HG03064 (cell line): ENCODE results near the gene KATNAL1.
"Not testable (repeated sequence)": the region's sequence is repeated elsewhere in the genome, so short reads cannot be mapped to it uniquely, and the experiment has no call there.

Source experiments
- ATAC-seq: cut with Tn5 transposase; IDR thresholded peaks from one replicate; pipeline ENCODE4 v1.9.1; 2021; ENCODE audit warnings: low read depth; ENCODE audit not compliant: unreplicated experiment

The KATNAL1 gene

DNA sequence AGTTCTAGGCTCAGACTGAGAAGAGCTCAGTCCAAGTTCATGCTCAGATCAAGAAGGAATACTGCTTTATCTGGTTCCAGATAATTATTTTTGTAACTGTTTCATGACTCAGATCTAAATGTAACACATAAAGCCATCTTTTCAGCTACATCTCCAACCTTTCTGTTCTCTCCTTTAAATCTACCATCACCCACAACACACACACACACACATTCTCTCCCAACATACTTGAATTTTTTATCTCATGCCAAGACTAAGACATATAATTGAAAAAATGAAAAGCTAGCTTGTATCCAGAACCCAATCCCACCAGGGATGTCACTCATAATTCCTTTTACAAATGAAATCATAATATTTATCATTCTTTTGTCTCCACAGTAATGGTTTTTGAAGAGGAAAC is 7.6 kb downstream of the KATNAL1 start:
- no peak for ATAC-seq

DNA sequence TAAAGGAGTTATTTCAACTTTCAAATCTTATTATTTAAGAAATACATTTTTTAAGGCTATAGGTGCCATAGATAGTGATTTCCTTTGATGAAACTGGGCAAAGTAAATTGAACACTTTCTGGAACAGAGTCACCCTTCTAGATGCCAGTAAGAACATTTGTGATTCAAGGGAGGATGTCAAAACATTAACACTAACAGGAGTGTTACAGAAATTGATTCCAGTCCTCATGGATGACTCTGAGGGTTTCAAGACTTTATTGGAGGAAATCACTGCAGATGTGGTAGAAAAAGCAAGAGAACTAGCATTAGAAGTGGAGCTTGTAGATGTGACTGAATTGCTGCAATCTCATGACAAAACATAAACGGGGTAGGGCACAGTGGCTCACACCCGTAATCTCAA is 12.2 kb downstream of the KATNAL1 start:
- ATAC-seq: no peak

DNA sequence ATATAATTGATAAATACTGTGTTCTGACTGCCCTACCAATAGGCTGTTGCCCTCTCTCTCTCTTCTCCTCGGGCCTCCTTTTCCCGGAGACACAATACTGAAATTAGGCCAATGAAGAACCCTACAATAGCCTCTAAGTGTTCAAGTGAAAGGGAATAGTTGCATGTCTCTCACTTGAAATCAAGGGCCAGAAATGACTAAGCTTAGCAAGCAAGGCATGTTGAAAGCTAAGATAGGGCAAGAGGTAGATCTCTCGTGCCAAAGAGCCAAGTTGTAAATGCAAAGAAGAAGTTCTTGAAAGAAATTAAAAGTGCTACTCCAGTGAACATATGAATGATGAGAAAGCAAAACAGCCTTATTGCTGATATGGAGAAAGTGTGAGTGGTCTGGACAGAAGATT is 13.3 kb downstream of the KATNAL1 start:
- ATAC-seq: no peak

DNA sequence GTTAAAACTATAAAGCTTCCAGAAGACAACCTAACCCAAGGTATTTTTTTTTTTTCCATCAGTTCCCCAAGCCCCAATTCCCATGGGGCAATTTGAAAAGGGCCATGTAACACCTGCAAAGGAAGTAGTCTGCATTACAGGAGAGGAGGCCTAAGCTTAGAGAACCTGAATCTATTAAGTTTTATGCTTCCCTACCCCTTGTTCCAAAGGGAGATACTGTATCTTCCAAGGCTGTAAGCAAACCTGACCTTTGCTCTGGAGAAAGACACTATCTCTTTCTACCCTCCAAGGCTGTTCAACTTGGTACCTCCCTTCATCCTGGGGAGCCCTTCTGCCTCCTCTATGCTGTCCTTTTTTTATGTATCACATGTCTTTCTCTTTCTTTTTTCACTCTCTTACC is 15.0 kb downstream of the KATNAL1 start:
- ATAC-seq: no peak

DNA sequence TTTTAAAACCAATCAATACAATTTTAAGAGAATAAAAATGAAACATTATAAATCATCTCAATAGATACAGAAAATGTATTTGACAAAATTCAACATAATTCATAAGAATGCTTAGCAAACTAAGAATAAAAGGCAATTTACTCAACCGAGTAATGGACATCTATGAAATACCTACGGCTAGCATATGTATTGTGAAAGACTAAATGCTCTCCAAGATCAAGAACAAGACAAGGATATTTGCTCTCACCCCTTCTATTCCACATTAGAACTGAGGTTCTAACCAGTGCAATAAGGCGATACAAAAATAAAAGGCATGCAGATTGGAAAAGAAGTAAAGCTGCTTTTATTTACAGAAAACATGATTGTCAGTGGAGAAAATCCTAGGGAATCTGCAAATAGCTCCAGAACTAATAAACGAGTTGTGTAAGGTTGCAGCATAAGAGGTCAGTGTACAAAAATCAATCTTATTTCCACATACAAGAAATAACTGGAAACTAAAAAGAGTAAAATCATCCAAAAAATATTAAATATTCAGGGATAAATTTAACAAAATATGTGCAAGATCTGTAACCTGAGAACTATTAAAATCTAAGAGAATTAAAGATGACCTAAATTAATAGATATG is 16.4 kb downstream of the KATNAL1 start:
- ATAC-seq: no peak

DNA sequence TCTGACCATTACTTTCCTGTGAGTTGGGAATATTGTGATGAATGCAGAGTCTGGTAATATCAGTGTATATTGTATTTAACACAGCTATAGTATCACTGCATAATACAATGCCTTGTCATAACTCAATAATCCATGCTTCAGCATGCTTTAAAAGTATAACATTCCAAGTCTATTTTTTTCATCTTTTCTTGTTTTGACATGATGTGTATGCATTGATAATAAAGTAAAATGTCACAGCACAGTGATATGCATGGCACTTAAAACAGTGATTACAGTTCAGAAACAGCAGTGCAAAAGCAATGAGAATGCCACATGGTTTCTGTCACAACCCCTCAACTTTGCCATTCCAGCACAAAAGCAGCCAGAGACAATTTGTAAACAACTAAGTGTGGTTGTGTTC is 17.8 kb downstream of the KATNAL1 start:
- no peak for ATAC-seq

DNA sequence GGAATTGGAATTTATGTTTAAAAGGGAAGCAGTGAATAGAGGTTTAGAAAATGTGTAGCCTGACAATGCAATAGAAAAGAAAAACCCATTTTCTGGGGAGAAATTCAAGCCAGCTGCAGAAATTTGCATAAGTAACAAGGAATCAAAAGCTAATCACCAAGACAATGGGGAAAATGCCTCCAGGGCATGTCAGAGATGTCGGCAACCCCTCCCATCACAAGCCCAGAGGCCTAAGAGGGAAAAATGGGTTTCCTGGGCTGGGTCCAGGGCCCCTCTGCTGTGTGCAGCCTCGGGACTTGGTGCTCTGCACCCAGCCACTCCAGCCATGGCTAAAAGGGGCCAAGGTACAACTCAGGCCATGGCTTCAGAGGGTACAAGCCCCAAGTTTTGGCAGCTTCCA is 21.3 kb downstream of the KATNAL1 start:
- ATAC-seq: not testable (repeated sequence)

DNA sequence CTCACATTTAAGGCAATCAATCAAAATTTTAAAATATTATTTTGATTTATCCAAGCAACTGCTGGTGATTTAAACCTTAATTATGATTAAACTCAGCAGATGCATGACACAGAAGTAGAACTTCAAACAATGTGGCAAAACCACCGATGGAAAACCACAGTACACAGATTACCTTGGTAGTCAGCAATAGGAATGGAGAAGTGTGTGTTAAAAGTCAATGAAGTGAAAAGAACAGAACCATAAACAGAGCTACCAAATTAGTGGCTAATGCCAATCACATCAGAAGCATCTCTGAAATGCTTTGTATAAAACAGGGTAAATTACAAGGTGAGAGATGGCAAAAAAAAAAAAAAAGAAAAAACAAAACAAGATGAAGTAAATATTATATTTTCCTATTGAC is 31.2 kb downstream of the KATNAL1 start:
- ATAC-seq: no peak

DNA sequence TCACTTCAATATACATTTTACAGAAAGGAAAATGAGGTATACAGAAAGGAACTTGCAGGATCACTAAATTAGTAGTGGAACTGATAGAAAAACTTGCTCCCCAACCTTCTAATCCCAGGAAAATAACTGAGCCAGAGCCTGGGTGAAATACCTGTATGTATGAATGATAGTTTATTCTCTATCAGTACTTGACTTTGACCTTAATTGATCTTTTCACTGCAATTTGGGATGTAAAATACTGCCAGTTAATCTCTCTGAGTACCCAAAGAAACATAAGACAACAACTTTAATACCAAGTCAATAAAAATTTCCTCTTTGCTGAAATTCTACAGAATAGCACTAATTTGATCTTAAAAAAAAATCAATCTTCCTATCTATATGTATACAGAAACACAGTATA is 33.3 kb downstream of the KATNAL1 start:
- no peak for ATAC-seq

DNA sequence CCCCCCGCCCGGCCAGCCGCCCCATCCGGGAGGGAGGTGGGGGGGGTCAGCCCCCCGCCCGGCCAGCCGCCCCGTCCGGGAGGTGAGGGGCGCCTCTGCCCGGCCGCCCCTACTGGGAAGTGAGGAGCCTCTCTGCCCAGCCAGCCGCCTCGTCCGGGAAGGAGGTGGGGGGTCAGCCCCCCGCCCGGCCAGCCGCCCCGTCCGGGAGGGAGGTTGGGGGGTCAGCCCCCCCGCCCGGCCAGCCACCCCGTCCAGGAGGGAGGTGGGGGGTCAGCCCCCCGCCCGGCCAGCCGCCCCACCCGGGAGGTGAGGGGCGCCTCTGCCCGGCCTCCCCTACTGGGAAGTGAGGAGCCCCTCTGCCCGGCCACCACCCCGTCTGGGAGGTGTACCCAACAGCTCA is 37.3 kb downstream of the KATNAL1 start:
- not testable (repeated sequence) for ATAC-seq

DNA sequence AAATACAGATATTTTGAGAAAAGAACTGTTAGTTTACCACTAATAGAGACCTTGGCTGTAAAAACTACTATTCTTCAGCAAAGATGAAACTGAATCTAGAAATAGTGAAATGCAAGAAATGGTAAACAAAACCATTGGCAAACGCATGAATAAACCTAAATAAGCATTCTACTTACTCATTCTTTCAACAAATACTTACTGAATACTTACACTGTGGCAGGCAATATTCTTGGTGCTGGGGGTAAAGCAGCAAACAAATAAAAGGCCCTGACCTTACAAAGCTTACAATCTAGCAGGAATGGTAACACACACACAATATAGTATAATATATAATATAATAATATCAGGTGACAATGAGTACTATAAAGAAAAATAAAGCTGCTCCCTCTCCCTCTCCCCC is 38.7 kb downstream of the KATNAL1 start:
- ATAC-seq: no peak

DNA sequence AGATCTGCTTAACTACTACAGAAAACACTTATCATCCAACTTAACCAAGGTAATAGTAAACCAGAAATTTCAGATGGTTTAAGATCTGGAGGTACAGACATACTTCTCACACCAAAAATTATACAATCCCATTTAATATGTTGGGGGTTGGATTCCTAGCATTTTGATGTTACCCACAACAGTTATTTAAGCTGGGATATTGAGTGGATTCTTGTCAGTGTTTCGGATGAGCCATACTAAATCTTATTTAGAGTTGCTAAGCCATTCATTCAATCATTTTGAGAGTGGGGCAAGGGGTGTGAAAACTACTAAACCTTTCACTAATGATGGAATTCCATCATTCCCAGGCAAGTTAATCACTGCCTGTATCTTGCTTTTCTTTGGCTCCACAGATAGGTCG is 40.6 kb downstream of the KATNAL1 start:
- ATAC-seq: no peak

DNA sequence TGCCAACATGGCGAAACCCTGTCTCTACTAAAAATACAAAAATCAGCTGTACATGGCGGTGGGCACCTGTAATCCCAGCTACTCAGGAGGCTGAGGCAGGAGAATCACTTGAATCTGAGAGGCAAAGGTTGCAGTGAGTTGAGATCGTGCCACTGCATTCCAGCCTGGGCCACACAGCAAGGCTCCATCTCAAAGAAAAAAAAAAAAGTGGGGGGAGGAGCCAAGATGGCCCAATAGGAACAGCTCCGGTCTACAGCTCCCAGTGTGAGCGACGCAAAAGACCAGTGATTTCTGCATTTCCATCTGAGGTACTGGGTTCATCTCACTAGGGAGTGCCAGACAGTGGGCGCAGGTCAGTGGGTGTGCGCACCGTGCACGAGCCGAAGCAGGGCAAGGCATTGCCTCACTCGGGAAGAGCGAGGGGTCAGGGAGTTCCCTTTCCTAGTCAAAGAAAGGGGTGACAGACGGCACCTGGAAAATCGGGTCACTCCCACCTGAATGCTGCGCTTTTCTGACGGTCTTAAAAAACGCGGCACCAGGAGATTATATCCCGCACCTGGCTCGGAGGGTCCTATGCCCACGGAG is 48.1 kb downstream of the KATNAL1 start:
- ATAC-seq: not testable (repeated sequence)

DNA sequence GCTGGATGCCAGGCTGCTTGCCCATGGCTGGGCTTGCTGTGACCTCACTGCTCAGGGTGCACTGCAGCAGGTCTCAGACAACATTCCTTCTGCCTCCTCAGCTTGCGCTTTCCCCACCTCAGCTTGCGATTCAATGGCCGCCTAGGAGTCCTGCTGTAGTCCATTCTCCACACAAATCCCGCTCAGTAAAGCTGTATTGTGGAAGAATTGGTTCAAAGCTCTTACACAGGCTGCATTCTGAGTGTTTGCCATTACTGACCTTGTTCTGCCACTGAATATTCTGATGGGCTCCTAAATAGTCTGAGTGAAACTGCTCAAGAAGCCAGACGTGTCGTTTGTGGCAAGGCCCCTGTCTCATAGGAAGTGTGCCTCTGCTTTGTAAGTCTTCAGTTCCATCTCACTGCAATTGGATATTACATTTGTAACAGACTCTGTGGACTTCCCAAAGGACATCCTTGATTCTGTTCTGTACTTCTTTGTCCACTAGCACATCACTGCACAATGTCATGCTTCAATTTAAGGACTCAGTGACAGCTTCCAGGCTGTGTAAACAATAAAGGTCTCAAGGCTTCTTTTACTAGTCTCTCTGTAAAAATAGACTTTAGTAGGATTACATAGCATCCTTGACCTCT is 49.8 kb downstream of the KATNAL1 start:
- ATAC-seq: no peak

DNA sequence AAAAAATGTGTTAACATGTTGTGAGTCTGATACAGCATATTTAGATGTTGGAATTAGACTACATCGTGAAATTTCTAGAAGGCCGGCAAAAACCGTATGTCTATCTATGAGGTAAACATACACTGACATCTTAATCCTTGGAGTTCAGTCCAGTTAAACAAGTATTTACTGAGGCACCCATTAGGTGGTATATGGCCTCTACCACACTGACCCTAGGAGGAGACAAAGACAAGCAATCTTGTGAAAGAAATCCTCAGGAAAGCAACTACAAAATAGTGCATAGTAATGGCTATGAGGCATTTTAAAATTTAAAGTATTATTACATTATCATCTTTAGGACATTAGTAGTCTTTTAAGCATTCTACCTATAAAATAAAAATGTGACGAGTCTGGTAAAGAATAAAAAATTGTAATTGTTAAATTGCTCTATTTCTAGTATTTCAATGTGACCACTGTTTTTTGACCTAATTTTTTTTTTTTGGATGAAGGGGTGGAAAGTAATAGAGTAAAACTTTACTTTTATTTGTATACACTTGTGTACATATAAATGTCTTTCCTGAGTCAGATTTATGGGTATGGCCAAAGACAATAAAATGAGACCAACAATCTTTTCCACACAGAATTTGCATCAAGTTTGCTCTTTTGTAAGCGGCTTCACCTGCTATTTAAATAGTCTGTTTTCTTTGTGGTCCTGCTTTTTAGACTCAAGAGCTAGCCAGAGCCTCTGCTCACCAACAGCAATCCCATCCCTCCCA is 50.5 kb downstream of the KATNAL1 start:
- no peak for ATAC-seq

DNA sequence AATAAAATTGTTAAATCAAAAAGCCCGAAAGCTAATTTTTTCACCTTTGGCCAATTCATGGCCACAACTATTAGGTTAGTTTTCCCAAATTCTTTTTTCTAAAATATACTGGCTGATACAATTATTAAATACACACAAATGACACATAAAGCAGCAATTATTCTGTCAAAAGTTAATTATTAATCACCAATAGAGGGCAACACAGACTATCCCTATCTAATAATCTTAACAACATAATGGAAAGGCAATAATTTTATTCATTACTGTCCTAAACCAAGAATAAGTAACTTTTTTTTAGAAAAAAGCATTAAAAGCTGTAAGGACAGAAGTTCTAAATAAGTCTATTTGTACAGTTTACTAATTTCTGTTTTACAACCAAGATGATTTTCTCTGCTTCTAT is 51.7 kb downstream of the KATNAL1 start:
- ATAC-seq: no peak

DNA sequence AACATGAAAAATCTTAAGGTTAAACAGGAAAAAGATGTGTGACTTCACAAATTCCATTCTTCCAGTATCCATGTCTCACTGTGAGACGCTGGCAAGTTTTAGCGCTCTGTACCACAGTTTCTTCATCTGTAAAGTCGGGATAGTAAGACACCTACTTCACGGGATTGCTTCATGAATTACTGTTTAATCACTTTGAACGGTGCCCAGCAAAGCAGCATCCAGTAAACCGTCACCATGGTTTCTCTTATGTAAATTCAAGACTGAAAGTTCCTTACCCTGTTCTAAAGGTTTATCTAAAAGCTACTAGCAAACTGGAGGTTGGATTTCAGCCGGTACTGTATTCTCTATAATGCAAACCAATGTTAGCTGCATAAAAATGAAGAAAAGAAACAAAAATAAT is 53.5 kb downstream of the KATNAL1 start:
- no peak for ATAC-seq

DNA sequence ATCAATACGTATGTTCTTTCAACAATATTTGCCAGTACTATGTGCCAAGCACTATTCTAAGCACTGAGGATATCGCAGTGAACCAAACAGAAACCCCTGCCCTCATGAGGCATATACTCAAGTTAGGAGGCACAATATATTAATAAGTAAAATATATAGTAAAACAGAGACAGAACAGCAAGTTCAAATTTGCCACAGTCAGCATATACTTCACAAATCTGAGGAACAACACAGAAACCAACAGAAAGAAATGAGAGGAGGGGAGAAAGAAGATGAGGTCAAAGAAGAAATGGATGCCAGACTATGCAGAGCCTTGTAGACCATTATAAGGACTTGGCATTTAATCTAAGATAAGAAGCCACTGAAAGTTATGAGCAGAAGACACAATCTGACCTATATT is 59.9 kb downstream of the KATNAL1 start:
- no peak for ATAC-seq

DNA sequence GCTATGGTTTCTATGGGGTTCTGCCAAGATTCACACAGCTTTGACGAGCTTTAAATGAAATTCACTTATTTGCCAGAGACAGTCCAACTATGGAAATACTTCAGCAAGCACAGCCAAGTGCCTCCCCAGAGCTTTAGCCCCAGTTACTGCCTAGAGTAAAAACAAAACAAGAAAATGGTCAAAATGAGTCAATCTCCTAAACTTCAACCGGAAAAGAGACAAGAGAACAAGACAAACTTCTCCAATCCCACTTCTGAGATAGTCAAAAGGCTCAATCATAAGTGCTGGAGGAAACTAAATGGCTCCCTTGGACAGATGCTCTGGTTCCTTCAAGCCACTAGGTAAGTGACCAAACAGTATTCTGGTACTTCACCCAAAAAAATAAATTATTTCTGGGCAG is 65.8 kb downstream of the KATNAL1 start:
- no peak for ATAC-seq

DNA sequence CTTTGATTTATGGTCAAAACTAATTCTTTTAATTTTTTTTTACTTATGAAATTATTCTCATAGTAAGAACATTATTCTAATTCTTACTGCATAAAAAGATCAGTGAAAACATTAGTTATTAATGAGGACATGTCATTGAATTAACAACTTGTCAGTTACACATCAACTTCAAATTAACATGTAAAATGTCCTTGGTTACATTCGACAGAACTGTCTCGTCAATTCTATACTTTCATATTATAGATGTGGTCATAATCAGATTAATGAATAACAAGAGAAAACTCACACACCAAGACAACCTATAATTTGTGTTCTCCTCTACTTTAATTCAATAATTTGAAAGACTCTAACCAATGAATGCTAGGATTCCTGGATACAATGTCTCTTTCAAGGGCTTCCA is 66.7 kb downstream of the KATNAL1 start:
- ATAC-seq: no peak

DNA sequence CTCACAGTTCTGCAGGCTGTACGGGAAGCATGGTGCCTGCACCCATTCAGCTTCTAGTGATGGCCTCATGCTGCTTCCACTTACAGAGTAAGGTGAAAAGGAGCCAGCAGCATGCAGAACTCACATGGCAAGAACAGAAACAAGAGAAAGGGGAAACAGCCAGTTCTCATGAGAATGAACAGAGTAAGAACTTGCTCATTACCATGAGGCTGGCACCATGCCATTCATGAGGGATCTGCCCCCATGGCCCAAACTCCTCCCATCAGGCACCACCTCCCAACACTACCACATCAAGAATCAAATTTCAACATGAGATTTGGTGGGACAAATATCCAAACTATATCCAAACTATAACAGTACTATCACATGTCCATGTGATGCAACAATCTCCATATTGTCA is 72.1 kb downstream of the KATNAL1 start:
- no peak for ATAC-seq
